ENCODE data around the gene SPPL2C.

The SPPL2C gene

GRCh38 chr17:45828171-45828570, 16.5 kb upstream of the SPPL2C start:
- no peak overlapping the region for H3K4me2 ChIP-seq (ENCODE audit: low read length)
- H3K36me3 ChIP-seq (replicated peaks; ENCODE audit: low read depth, low read length) = no peaks in the 10 kb centered on the region
- no peak for TF ChIP-seq EZH2phosphoT487 (IDR thresholded peaks at IDR 0.05; ENCODE audit: low read depth)
- TF ChIP-seq, protein P1, sequence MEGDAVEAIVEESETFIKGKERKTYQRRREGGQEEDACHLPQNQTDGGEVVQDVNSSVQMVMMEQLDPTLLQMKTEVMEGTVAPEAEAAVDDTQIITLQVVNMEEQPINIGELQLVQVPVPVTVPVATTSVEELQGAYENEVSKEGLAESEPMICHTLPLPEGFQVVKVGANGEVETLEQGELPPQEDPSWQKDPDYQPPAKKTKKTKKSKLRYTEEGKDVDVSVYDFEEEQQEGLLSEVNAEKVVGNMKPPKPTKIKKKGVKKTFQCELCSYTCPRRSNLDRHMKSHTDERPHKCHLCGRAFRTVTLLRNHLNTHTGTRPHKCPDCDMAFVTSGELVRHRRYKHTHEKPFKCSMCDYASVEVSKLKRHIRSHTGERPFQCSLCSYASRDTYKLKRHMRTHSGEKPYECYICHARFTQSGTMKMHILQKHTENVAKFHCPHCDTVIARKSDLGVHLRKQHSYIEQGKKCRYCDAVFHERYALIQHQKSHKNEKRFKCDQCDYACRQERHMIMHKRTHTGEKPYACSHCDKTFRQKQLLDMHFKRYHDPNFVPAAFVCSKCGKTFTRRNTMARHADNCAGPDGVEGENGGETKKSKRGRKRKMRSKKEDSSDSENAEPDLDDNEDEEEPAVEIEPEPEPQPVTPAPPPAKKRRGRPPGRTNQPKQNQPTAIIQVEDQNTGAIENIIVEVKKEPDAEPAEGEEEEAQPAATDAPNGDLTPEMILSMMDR (IDR thresholded peaks at IDR 0.05; ENCODE audit: low read depth, low read length) = no peak

GRCh38 chr17:45828582-45829133, 16.0 kb upstream of the SPPL2C start:
- no peaks in the 10 kb centered on the region for H3K36me3 ChIP-seq (replicated peaks; ENCODE audit: low read depth, low read length)
- TF ChIP-seq EZH2phosphoT487 (IDR thresholded peaks at IDR 0.05; ENCODE audit: low read depth) = no peak
- TF ChIP-seq, protein P1 (IDR thresholded peaks at IDR 0.05; ENCODE audit: low read depth, low read length) = no peak

More at GRCh38 chr17:45828171-45828570, 16.5 kb upstream of the SPPL2C start:
- Histone ChIP-seq H3K79me2 (ENCODE audit: low read length) (no peaks in the 10 kb centered on the region), H2AFZ (ENCODE audit: low read depth, low read length) (no peak overlapping the region), H3K9ac (ENCODE audit: low read length) (no peak overlapping the region), H3K4me3 (ENCODE audit: low read length) (no peak overlapping the region), H4K20me1 (ENCODE audit: insufficient read depth, low read length) (no peaks in the 10 kb centered on the region; the same call in 1 of the 2 replicates), H3K27ac (ENCODE audit: low read length) (no peak overlapping the region), H3K27me3 (ENCODE audit: low read depth, low read length) (peaks cover 13% of the 10 kb centered on the region), H3K4me1 (ENCODE audit: low read length) (no peaks in the 10 kb centered on the region; the same call in 1 of the 2 replicates), H3K9me3 (ENCODE audit: insufficient read depth, low read length) (no peaks in the 10 kb centered on the region)

DNA sequence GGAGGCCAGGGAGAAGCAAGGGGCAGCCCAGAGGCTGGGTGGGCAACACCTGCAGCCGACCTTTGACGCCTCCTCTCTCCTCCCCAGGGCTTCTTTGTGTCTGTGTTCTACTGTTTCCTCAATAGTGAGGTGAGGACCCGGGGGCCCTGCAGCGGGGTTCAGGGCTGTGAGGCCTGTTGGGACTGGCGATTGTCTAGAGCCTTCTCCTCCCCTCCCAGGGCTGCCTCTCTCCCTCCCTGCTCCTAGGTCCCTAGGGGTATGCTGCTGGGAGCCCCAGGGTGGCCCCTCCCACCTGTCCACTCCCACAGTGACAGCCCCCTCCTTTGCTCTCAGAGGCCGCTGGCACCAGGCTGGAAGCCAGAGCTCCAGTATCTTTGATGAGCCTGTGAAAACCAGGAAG, 10.8 kb upstream of the SPPL2C start:
- no peak overlapping the region for H3K9ac ChIP-seq (ENCODE audit: low read length)
- TF ChIP-seq, protein P1 (IDR thresholded peaks at IDR 0.05; ENCODE audit: low read depth, low read length) = no peak
- TF ChIP-seq EZH2phosphoT487 (IDR thresholded peaks at IDR 0.05; ENCODE audit: low read depth) = no peak
- H3K79me2 ChIP-seq (ENCODE audit: low read length) = no peaks in the 10 kb centered on the region
- H3K27me3 ChIP-seq (ENCODE audit: low read depth, low read length) = no peaks in the 10 kb centered on the region
- H3K9me3 ChIP-seq (ENCODE audit: insufficient read depth, low read length) = no peaks in the 10 kb centered on the region
- H4K20me1 ChIP-seq (ENCODE audit: insufficient read depth, low read length) = no peaks in the 10 kb centered on the region; the same call in 1 of the 2 replicates
- no peak overlapping the region for H3K27ac ChIP-seq (ENCODE audit: low read length)
- no peaks in the 10 kb centered on the region for H3K36me3 ChIP-seq (replicated peaks; ENCODE audit: low read depth, low read length)
- H3K4me3 ChIP-seq (ENCODE audit: low read length) = no peak overlapping the region
- H3K4me2 ChIP-seq (ENCODE audit: low read length) = no peak overlapping the region
- H3K4me1 ChIP-seq (ENCODE audit: low read length) = no peaks in the 10 kb centered on the region; the same call in 1 of the 2 replicates
- H2AFZ ChIP-seq (ENCODE audit: low read depth, low read length) = no peak overlapping the region

More at GRCh38 chr17:45828582-45829133, 16.0 kb upstream of the SPPL2C start:
- no peak overlapping the region for H3K9ac ChIP-seq (ENCODE audit: low read length)
- no peak overlapping the region for H3K27ac ChIP-seq (ENCODE audit: low read length)
- H3K27me3 ChIP-seq (ENCODE audit: low read depth, low read length) = peaks cover 13% of the 10 kb centered on the region
- no peaks in the 10 kb centered on the region; the same call in 1 of the 2 replicates for H3K4me1 ChIP-seq (ENCODE audit: low read length)
- no peaks in the 10 kb centered on the region; the same call in 1 of the 2 replicates for H4K20me1 ChIP-seq (ENCODE audit: insufficient read depth, low read length)
- no peak overlapping the region for H2AFZ ChIP-seq (ENCODE audit: low read depth, low read length)
- H3K79me2 ChIP-seq (ENCODE audit: low read length) = no peaks in the 10 kb centered on the region
- H3K9me3 ChIP-seq (ENCODE audit: insufficient read depth, low read length) = no peaks in the 10 kb centered on the region
- H3K4me3 ChIP-seq (ENCODE audit: low read length) = no peak overlapping the region
- H3K4me2 ChIP-seq (ENCODE audit: low read length) = no peak overlapping the region

DNA sequence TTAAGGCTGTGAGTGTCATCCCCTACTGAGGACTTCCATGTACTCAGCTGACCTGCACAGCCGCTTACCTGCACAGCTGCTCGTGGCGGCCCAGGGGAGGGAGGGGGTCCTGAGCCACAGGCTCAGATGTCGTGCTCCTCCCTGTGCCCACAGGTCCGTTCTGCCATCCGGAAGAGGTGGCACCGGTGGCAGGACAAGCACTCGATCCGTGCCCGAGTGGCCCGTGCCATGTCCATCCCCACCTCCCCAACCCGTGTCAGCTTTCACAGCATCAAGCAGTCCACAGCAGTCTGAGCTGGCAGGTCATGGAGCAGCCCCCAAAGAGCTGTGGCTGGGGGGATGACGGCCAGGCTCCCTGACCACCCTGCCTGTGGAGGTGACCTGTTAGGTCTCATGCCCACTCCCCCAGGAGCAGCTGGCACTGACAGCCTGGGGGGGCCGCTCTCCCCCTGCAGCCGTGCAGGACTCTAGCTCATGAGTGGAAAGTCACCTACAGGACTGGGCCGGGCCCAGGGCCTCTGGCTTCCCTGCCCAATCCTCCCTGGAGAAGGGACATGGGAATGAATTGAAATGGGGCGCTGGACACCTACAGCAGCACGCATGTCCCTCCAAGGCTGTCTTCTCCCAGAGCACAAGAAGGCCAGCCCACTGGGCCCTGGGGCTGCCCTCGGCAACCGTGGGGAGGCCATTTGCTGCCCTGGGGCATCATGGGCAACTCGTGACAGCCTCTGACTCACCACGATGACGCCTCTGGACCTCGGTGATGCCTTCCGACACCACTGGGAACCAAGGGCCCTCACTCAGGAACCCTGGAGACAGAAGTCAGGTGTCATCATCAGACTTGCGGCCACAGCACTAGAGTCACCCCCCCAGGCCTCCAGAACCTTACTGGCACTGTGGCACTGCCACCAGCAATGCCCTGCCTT, 9.9 kb upstream of the SPPL2C start:
- Histone ChIP-seq H3K27me3 (ENCODE audit: low read depth, low read length) (no peaks in the 10 kb centered on the region), H3K36me3 (replicated peaks; ENCODE audit: low read depth, low read length) (no peaks in the 10 kb centered on the region), H2AFZ (ENCODE audit: low read depth, low read length) (no peak overlapping the region), H4K20me1 (ENCODE audit: insufficient read depth, low read length) (no peaks in the 10 kb centered on the region; the same call in 1 of the 2 replicates), H3K4me1 (ENCODE audit: low read length) (no peaks in the 10 kb centered on the region; the same call in 1 of the 2 replicates), H3K4me2 (ENCODE audit: low read length) (no peak overlapping the region), H3K4me3 (ENCODE audit: low read length) (no peak overlapping the region), H3K79me2 (ENCODE audit: low read length) (no peaks in the 10 kb centered on the region), H3K27ac (ENCODE audit: low read length) (no peak overlapping the region), H3K9me3 (ENCODE audit: insufficient read depth, low read length) (no peaks in the 10 kb centered on the region), H3K9ac (ENCODE audit: low read length) (no peak overlapping the region)
- no peak for TF ChIP-seq EZH2phosphoT487 (IDR thresholded peaks at IDR 0.05; ENCODE audit: low read depth)
- TF ChIP-seq, protein P1 (IDR thresholded peaks at IDR 0.05; ENCODE audit: low read depth, low read length) = no peak

Data from OCI-LY3 (cell line).